COLO668 (cell line): ENCODE data around the gene NUDT3.

Source experiments
- DNase-seq: peaks from one replicate; lab custom pipeline; 2025; ENCODE audit not compliant: unreplicated experiment; lab: John Stamatoyannopoulos, UW

Gene NUDT3

GRCh38 chr6:34229877-34230276, 162.6 kb downstream of the NUDT3 start:
- no peak for DNase-seq
